ENCODE measurements around the gene GRAP2.

DNA sequence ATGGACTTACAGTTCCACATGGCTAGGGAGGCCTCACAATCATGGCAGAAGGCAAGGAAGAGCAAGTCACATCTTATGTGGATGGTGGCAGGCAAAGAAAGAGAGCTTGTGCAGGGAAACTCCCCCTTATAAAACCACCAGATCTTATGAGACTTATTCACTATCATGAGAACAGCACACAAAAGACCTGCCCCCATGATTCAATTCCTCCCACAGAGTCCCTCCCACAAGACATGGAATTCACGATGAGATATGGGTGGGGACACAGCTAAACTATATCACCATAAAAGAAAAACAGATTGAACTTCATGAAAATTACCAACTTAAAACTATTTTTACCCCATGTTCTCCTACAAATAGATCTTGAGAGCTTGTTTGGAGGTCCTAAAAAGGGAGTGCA lies 26.9 kb upstream of the GRAP2 start:
- TF ChIP-seq, protein P1, sequence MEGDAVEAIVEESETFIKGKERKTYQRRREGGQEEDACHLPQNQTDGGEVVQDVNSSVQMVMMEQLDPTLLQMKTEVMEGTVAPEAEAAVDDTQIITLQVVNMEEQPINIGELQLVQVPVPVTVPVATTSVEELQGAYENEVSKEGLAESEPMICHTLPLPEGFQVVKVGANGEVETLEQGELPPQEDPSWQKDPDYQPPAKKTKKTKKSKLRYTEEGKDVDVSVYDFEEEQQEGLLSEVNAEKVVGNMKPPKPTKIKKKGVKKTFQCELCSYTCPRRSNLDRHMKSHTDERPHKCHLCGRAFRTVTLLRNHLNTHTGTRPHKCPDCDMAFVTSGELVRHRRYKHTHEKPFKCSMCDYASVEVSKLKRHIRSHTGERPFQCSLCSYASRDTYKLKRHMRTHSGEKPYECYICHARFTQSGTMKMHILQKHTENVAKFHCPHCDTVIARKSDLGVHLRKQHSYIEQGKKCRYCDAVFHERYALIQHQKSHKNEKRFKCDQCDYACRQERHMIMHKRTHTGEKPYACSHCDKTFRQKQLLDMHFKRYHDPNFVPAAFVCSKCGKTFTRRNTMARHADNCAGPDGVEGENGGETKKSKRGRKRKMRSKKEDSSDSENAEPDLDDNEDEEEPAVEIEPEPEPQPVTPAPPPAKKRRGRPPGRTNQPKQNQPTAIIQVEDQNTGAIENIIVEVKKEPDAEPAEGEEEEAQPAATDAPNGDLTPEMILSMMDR (IDR thresholded peaks at IDR 0.05) = no peak
- no peak for TF ChIP-seq EZH2 (IDR thresholded peaks at IDR 0.05)

All from neural progenitor cell (in vitro differentiated cells).